Peyer's patch (tissue), 4 donors: ENCODE data around the gene KLRK1.

Experiments
- CTCF ChIP-seq, 6 experiments: fragments of 450-650 bp in 4 of 6; fragments of 200-600 bp in 2 of 6; sonication (generic) in 1 of 6; IDR thresholded peaks; one replicate each; pipeline ENCODE4 v1.5.1; 2017 to 2019; ENCODE audit warnings: antibody characterized with exemption in 6 of 6, mild to moderate bottlenecking in 3 of 6, moderate library complexity in 1 of 6
- POLR2A ChIP-seq, 2 donors: fragments of 450-650 bp; IDR thresholded peaks; one replicate each; pipeline ENCODE4 v1.5.1; 2017; ENCODE audit warnings: antibody characterized with exemption in 2 of 2, mild to moderate bottlenecking in 2 of 2, moderate library complexity in 2 of 2

GRCh38 chr12:10409392-10409791 lies 19.6 kb upstream of the KLRK1 start, which contains the start of gene KLRC4:
- TF ChIP-seq POLR2A (IDR thresholded peaks at IDR 0.05) = no peak
- TF ChIP-seq CTCF (IDR thresholded peaks at IDR 0.05) = no peak
